Right ventricle myocardium inferior (tissue), 1 donor: ENCODE data around the gene VWA2. TPM values are rescaled to one million over a fixed set of nuclear protein-coding genes. Genes with fewer than 3 reads are reported as not detected.
"Not testable (repeated sequence)": the region's sequence is repeated elsewhere in the genome, so short reads cannot be mapped to it uniquely, and the experiment has no call there.

ENCODE experiments used
- ATAC-seq: fragments of 200-7000 bp; cut with Tn5 transposase; one replicate; pipeline ENCODE4 v1.9.1; 2020; ENCODE audit warnings: mild to moderate bottlenecking, moderate library complexity
- DNase-seq: peaks from one replicate; pipeline ENCODE4 v3.0.0; 2021; ENCODE audit errors: missing footprints
- intact Hi-C: fragments of 100-400 bp; cut with DNase I; formaldehyde crosslinking; loops from one replicate; pipeline ENCODE4 v1.11.0; 2022
- total RNA-seq: library from RNA; stranded (reverse); fragmentation: NEBNext Ultra II Directional; extraction: Animal tissue kit (Norgen Biotek cat#: 25700); gene quantifications from one replicate; pipeline ENCODE4 v1.2.1, GENCODE V29; 2021
- donor health status: DM: no; HTN: yes; CAD: no; lungs with severe emphysema.

The VWA2 gene
- total RNA-seq, 1 donor from 2014 or later: not detected

DNA sequence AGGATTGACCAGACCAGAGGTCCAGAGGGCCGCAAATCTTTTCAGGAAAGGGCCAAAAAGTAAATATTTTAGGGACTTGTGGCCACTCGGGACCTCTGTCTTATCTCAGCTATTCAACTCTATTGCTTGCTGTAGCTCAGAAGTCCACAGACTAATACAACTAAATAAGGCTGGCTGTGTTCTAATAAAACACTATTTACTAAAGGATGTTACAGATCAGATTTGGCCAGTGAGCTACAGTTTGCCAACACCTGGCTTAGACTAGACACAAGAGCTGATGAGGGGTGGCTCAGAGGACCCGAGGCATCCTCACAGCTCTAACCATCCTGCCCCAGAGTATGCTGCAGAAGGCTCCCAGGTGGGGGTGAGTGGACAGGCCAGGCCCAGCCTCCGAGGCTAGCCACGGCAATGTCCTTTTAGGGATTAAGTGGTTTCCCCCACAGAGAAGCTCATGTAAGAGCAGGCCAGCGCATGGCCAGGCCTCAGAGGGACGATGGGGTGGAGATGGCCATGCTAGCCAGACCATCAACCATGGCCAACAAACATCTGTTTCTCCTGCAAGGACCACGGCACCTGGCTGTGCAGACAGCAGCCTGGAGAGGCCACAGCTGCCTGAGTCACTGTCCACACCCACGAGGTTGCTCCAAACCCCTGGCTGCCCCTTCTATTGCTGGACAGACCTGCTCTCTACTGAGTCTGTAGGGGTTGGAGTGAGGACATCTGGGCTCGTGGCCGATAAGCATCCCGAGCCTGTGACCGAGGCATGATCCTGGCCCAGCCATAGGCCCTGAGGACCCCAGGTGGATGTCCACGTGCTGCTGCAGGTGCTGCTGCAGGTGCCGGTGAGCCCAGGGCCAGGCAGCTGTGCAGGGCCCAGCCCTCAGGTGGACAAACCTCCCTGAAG is 88.7 kb downstream of the VWA2 start:
- no peak for DNase-seq
- peak; percentile 70 for ATAC-seq
- intact Hi-C loops: loop anchor here (5.0 kb wide), 2 partner anchors 55 to 75 kb away; partner anchors contain the start of gene AFAP1L2

DNA sequence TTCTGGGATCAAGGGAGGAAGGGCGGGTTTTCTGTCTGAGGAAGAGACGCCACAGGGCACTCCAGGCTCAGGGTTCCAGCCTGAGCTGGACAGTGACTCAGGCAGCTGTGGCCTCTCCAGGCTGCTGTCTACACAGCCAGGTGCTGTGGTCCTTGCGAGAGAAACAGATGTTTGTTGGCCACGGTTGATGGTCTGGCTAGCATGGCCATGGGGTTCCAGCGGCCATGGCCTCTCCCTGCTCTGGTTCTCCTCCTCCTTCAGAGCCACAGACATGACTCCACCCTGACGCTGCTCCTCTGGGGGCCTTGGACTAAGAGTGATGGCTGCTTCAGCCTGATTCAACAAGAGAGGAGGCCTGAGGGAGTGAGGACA is 89.4 kb downstream of the VWA2 start:
- intact Hi-C loops: loop anchor here (5.0 kb wide), 2 partner anchors 56 to 74 kb away; partner anchors contain the start of gene AFAP1L2
- DNase-seq: no peak
- ATAC-seq: peak; percentile 38

- intact Hi-C loops: loop anchor here (5.0 kb wide), 2 partner anchors 57 to 73 kb away; partner anchors contain the start of gene AFAP1L2
- ATAC-seq: peak; percentile 71
- no peak for DNase-seq
Measured at GRCh38 chr10:114328874-114329273, 89.8 kb downstream of the VWA2 start.

- DNase-seq: no peak
- intact Hi-C loops: loop anchor here (5.0 kb wide), 2 partner anchors 57 to 73 kb away; partner anchors contain the start of gene AFAP1L2
- no peak for ATAC-seq
Measured at GRCh38 chr10:114329634-114330365, 90.7 kb downstream of the VWA2 start.

DNA sequence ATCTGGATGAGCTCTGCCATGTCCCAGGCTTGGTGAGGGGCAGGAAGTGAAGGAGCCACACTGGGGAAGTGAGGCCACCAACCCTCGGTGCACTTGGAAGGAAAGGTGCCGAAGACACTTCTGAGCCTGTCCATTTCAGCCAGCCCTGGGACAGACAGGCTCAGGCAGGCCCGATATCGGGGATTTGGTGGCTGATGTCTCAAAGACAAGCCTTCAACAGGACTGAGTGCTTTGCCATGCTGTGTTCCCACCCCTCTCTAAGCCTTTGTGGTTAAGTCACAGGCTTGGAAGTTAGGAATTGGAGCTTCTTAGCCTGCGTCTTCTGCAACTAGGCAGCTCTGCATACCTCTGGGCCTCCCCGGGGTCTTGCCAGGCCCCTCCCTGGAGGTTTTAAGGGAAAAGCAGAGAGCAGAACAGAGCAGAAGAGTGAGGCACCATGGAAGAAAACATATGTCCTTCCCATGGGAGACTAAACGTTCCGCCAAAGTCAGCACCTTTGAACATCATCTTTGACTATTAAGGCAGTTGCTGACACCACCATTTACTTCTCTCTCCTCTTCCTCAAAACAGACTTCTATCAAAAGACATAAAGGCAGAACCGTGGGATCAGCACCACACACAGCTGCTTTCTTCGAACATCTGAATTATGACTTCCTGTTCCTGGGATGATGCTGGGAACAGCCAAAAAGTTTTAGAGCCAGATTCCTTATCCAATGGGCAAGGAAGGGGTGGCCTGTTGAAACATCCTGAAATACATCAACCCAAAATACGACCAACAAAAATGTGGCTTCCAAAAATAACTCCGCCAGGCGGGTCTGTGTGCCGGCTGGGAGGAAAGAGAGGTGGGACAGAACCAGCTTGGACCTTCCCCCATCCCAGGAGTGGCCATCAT is 93.5 kb downstream of the VWA2 start:
- intact Hi-C loops: no loop called here
- no peak for DNase-seq
- no peak for ATAC-seq

GRCh38 chr10:114333441-114333840 is 94.4 kb downstream of the VWA2 start:
- DNase-seq, intact Hi-C loops, ATAC-seq: not testable (repeated sequence)

DNA sequence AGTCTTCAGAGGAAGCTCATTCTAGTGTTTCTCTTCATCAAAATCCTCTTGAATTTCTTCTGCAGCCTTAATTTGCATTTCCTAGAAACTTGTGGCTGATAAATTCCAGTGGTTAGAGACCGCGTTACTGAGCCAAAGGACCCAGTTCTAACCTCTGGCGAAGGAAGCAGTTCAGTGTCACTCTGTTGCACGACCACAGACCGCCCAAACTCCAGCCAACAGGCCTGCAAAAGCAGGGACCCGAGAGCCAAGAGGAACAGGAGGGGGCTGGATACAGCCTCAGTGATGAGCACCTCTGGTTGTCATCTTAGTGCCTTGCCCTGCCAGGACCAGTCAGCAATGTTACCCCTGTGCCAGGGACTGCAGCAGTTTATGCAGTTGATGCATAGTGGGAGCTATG is 95.2 kb downstream of the VWA2 start:
- DNase-seq: no peak
- intact Hi-C loops: no loop called here
- no peak for ATAC-seq

GRCh38 chr10:114335614-114336013 is 96.6 kb downstream of the VWA2 start:
- intact Hi-C loops: no loop called here
- no peak for ATAC-seq
- DNase-seq: no peak

DNA sequence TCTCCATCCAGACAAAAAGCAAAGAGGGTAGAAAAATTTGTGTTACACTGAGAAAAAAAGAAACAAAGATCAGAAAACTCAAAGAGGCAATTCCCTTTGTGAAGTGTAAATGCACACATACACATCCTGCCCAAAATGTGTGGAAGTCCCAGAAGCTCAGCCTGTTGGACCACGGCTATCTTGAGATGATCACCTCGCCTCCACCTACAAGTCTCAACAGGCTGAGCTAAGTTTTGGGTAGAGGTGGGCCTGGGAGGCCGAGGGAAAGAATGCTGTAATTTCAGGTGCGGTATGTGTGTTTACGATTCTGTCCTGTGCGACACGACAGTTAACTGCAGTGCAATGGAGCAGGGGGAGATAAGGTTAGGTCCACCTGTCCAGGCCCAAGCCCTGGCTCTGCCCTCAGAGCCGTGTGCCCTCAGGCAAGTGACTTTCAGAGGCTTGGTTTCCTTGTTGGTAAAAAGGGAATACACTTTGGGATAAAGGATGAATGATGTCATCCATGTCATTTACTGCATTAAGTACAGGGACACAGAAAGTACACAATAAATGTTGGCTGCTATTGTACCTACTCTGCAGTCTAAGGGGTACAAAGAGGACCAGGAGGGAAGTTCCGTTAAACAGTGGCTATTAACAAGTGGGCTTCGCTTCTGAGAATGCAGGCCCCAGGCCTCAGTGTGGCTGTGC is 97.9 kb downstream of the VWA2 start:
- intact Hi-C loops: no loop called here
- no peak for ATAC-seq

GRCh38 chr10:114337510-114338462 is 98.7 kb downstream of the VWA2 start:
- intact Hi-C loops: no loop called here
- DNase-seq: no peak
- no peak for ATAC-seq

More for the DNA sequence above, 97.9 kb downstream of the VWA2 start:
- DNase-seq: no peak

DNA sequence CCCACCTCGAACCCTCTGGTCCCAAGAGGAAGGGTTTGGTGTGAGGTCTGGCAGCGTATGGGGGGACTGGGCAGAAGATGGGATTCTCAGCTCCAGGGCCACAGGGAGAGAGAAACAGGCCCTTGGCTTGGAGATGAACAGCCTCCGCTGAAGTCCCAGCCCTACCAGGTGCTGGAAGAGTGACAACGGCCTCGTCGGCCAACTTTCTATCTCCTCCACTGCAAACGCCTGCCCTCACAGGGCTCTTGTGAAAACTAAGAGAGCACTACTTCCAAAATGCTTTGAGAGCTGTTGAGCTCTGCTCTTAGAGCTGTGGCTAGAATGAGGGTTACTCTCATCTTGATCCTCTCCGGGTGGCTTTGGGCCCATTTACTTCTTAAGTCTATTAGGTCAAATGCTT is 101.8 kb downstream of the VWA2 start:
- ATAC-seq: peak; percentile 67
- DNase-seq: no peak
- intact Hi-C loops: no loop called here

Other genes with a start within 250 kb of the VWA2 start
- 63.1 TPM for gene ADRB1, start 195.4 kb upstream of the VWA2 start, total RNA-seq
- 17.4 TPM for gene CCDC186, start 65.1 kb upstream of the VWA2 start, total RNA-seq
- gene TDRD1, start 59.9 kb upstream of the VWA2 start, total RNA-seq: 4.0 TPM
- gene AFAP1L2, start 165.2 kb downstream of the VWA2 start, total RNA-seq: 5.7 TPM